Lower leg skin (tissue), 3 donors: Measurements from ENCODE around the gene HSPA5.

Source experiments
- POLR2A ChIP-seq, 2 donors: fragments of 450-650 bp; IDR thresholded peaks; one replicate each; pipeline ENCODE4 v1.6.1; 2016 to 2017; ENCODE audit warnings: antibody characterized with exemption in 2 of 2, mild to moderate bottlenecking in 1 of 2, moderate library complexity in 1 of 2
- TF ChIP-seq, protein P1 (sequence below), 3 donors: fragments of 450-650 bp; IDR thresholded peaks; one replicate each; pipeline ENCODE4 v1.5.1; 2016; ENCODE audit warnings: antibody characterized with exemption in 3 of 3, mild to moderate bottlenecking in 3 of 3, moderate library complexity in 2 of 3

DNA sequence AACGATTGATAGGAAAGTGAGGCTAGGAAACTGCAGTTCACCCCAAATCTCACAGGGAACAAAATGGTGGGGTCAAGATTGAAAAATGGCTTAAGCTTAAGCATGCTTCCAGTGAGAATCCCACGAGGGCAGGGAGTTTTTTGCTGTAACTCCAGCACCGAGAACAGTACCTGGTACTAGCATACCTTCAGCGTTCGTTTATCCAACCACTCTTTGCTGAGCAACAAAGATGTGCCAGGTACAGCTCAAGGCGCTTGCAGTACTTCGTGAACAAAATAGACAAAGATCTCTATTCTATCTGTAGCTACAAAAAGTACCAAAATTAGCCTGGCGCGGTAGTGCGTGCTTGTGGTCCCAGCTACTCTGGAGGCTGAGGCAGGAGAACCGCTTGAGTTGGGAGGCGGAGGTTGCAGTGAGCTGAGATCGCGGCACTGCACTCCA is 50.8 kb downstream of the HSPA5 start:
- TF ChIP-seq, protein P1, sequence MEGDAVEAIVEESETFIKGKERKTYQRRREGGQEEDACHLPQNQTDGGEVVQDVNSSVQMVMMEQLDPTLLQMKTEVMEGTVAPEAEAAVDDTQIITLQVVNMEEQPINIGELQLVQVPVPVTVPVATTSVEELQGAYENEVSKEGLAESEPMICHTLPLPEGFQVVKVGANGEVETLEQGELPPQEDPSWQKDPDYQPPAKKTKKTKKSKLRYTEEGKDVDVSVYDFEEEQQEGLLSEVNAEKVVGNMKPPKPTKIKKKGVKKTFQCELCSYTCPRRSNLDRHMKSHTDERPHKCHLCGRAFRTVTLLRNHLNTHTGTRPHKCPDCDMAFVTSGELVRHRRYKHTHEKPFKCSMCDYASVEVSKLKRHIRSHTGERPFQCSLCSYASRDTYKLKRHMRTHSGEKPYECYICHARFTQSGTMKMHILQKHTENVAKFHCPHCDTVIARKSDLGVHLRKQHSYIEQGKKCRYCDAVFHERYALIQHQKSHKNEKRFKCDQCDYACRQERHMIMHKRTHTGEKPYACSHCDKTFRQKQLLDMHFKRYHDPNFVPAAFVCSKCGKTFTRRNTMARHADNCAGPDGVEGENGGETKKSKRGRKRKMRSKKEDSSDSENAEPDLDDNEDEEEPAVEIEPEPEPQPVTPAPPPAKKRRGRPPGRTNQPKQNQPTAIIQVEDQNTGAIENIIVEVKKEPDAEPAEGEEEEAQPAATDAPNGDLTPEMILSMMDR (IDR thresholded peaks at IDR 0.05): no peak
- no peak for TF ChIP-seq POLR2A (IDR thresholded peaks at IDR 0.05)
